OCI-LY1 (cell line): ENCODE data around the gene AGBL1.

Source experiments
- EZH2 ChIP-seq: fragments of 200-600 bp; sonication (generic), shearing (Covaris generic); IDR thresholded peaks from 2 replicates; pipeline ENCODE4 v1.8.0; 2017; ENCODE audit warnings: borderline replicate concordance, mixed run types, mild to moderate bottlenecking, antibody characterized with exemption, low read length, moderate library complexity, mixed read lengths
- TF ChIP-seq, protein P1 (sequence below): fragments of 200-600 bp; sonication (generic), shearing (Covaris generic); IDR thresholded peaks from 2 replicates; pipeline ENCODE4 v1.5.1; 2017; ENCODE audit warnings: mild to moderate bottlenecking, antibody characterized with exemption, low read length, moderate library complexity, mixed read lengths

DNA sequence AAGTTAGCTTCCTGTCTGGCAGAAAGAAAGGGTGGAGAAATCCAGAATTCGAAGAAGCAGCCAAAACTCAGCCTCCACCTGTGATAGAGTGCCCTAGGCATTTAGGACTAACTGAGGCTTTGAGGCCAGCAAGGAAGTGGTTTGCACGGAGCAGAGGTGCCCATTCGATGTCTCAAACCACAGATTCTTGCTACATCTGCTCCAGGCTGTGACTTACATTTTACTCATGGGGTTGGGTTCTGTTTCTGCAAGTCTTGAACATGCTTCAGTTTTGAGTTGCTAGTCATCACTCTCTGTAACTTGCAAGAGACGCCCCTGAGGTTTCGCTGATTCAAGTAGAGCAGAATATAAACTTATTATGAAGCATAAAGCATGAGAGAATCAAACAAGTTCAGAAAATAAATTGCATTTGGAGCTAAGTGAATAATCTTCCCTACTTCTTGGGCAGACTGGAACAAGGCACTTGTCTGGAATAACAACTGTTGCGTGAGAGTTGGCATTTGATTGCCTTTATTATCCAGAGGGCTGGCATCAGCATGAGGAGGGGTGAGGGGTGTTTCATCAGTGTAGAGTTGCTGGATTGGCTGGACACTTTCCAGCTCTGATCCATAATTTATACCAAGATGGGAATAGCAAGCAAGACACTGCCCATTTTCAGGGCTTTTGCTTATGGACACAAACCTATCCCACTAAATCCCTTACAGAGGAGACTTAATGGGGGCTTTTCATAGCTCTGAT, 256.5 kb downstream of the AGBL1 start:
- TF ChIP-seq, protein P1, sequence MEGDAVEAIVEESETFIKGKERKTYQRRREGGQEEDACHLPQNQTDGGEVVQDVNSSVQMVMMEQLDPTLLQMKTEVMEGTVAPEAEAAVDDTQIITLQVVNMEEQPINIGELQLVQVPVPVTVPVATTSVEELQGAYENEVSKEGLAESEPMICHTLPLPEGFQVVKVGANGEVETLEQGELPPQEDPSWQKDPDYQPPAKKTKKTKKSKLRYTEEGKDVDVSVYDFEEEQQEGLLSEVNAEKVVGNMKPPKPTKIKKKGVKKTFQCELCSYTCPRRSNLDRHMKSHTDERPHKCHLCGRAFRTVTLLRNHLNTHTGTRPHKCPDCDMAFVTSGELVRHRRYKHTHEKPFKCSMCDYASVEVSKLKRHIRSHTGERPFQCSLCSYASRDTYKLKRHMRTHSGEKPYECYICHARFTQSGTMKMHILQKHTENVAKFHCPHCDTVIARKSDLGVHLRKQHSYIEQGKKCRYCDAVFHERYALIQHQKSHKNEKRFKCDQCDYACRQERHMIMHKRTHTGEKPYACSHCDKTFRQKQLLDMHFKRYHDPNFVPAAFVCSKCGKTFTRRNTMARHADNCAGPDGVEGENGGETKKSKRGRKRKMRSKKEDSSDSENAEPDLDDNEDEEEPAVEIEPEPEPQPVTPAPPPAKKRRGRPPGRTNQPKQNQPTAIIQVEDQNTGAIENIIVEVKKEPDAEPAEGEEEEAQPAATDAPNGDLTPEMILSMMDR, result no peak
- TF ChIP-seq EZH2, result no peak
